ENCODE measurements around the gene ZFC3H1. TPM values are rescaled to one million over a fixed set of nuclear protein-coding genes. Genes with fewer than 3 reads are reported as not detected.

The ZFC3H1 gene
- total and polyA plus RNA-seq, 9 of the 15 experiments (the other 6 are each of a cell fraction or from before 2014, with no cell fraction given) = 14.8 to 80.5 (median 22.1) TPM

DNA sequence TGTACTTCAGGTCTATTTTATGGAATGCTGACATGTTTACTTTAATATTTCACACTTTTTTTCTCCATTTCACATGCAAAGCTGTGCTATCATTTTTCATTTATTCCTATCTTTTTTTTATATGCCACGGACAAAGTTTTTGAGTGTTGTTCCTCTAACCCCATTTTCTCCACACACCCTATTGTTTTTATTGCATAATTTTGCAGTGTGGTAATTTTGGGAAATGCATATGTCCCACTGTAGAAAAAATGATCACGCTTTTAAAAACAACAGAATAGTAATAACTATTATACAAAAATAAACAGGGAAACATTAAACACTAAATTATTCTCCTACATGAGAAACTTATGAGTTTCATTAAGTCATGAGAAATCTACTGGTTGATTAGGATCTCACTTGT, 14.2 kb downstream of the ZFC3H1 start (continued):
- TF ChIP-seq REST (IDR thresholded peaks at IDR 0.05; ENCODE audit: borderline replicate concordance) (no peak), REST (CRISPR knock-in tag; IDR thresholded peaks at IDR 0.05; ENCODE audit: low read depth) (no peak), ZNF436 (CRISPR knock-in tag; IDR thresholded peaks at IDR 0.05) (no peak), ZFP1 (CRISPR knock-in tag; IDR thresholded peaks at IDR 0.05) (no peak), MTA3 (IDR thresholded peaks at IDR 0.05; ENCODE audit: borderline replicate concordance) (no peak), MTF1 (CRISPR knock-in tag; IDR thresholded peaks at IDR 0.05; ENCODE audit: borderline replicate concordance) (no peak), ZNF165 (CRISPR knock-in tag; IDR thresholded peaks at IDR 0.05; ENCODE audit: borderline replicate concordance) (no peak), NFATC3 (IDR thresholded peaks at IDR 0.05) (no peak)

Measured in K562 (cell line).